HCT116 (cell line): ENCODE measurements around the gene TPX2.

Experiments
- ATF3 ChIP-seq: IDR thresholded peaks from 2 replicates; pipeline ENCODE4 v1.6.1; 2012
- EZH2 ChIP-seq: fragments of 200-600 bp; sonication (generic); IDR thresholded peaks from 2 replicates; pipeline ENCODE4 v1.6.1; 2017; ENCODE audit warnings: antibody characterized with exemption, mixed run types
- POLR2A ChIP-seq: IDR thresholded peaks from 2 replicates; pipeline ENCODE4 v1.7.0; 2011; ENCODE audit warnings: borderline replicate concordance; ENCODE audit not compliant: insufficient read depth, insufficient read length; ENCODE audit errors: extremely low read depth
- POLR2AphosphoS5 ChIP-seq: IDR thresholded peaks from 2 replicates; pipeline ENCODE4 v1.6.1; 2011; ENCODE audit warnings: mild to moderate bottlenecking, low read depth, low read length, moderate library complexity
- SP1 ChIP-seq: IDR thresholded peaks from 2 replicates; pipeline ENCODE4 v1.6.1; 2012; ENCODE audit warnings: low read depth
- TF ChIP-seq, protein P1 (sequence below), 3 experiments: fragments of 200-600 bp in 1 of 3; sonication (generic) in 1 of 3; IDR thresholded peaks in 2 of 3; conservative IDR thresholded peaks in 1 of 3; 2 replicates each; pipeline ENCODE4 v1.5.1; 2012 to 2017; ENCODE audit warnings: low read depth in 2 of 3, low read length in 2 of 3, antibody characterized with exemption in 1 of 3, borderline replicate concordance in 1 of 3, control low read depth in 1 of 3, mild to moderate bottlenecking in 1 of 3, mixed read lengths in 1 of 3, mixed run types in 1 of 3, moderate library complexity in 1 of 3; ENCODE audit not compliant: insufficient read depth in 1 of 3
- TF ChIP-seq, protein P2 (sequence below): IDR thresholded peaks from 2 replicates; pipeline ENCODE4 v1.6.1; 2011; ENCODE audit warnings: mild to moderate bottlenecking, low read length, moderate library complexity; ENCODE audit not compliant: insufficient replicate concordance; ENCODE audit errors: extremely low read depth
- TF ChIP-seq, protein P3 (sequence below): IDR thresholded peaks from 2 replicates; pipeline ENCODE4 v1.6.1; 2012

GRCh38 chr20:31704225-31705119 is 34.6 kb upstream of the TPX2 start:
- peak; percentile 81 for TF ChIP-seq POLR2AphosphoS5
- no peak for TF ChIP-seq POLR2A
- TF ChIP-seq, protein P1, sequence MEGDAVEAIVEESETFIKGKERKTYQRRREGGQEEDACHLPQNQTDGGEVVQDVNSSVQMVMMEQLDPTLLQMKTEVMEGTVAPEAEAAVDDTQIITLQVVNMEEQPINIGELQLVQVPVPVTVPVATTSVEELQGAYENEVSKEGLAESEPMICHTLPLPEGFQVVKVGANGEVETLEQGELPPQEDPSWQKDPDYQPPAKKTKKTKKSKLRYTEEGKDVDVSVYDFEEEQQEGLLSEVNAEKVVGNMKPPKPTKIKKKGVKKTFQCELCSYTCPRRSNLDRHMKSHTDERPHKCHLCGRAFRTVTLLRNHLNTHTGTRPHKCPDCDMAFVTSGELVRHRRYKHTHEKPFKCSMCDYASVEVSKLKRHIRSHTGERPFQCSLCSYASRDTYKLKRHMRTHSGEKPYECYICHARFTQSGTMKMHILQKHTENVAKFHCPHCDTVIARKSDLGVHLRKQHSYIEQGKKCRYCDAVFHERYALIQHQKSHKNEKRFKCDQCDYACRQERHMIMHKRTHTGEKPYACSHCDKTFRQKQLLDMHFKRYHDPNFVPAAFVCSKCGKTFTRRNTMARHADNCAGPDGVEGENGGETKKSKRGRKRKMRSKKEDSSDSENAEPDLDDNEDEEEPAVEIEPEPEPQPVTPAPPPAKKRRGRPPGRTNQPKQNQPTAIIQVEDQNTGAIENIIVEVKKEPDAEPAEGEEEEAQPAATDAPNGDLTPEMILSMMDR (IDR thresholded peaks at IDR 0.05 in 2 of 3, conservative IDR thresholded peaks at IDR 0.05 in 1 of 3; ENCODE audit: borderline replicate concordance in 1 of 3, insufficient read depth in 1 of 3, low read depth in 2 of 3, low read length in 2 of 3), result no peak
- TF ChIP-seq, protein P2, sequence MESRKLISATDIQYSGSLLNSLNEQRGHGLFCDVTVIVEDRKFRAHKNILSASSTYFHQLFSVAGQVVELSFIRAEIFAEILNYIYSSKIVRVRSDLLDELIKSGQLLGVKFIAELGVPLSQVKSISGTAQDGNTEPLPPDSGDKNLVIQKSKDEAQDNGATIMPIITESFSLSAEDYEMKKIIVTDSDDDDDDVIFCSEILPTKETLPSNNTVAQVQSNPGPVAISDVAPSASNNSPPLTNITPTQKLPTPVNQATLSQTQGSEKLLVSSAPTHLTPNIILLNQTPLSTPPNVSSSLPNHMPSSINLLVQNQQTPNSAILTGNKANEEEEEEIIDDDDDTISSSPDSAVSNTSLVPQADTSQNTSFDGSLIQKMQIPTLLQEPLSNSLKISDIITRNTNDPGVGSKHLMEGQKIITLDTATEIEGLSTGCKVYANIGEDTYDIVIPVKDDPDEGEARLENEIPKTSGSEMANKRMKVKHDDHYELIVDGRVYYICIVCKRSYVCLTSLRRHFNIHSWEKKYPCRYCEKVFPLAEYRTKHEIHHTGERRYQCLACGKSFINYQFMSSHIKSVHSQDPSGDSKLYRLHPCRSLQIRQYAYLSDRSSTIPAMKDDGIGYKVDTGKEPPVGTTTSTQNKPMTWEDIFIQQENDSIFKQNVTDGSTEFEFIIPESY, result no peak
- no peak for TF ChIP-seq EZH2
- TF ChIP-seq SP1, result peak; percentile 100
- no peak for TF ChIP-seq ATF3
- TF ChIP-seq, protein P3, sequence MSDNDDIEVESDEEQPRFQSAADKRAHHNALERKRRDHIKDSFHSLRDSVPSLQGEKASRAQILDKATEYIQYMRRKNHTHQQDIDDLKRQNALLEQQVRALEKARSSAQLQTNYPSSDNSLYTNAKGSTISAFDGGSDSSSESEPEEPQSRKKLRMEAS, result peak; percentile 76
